ENCODE results near the gene MST1. TPM values are rescaled to one million over a fixed set of nuclear protein-coding genes. Genes with fewer than 3 reads are reported as not detected.
"Not testable (repeated sequence)": the region's sequence is repeated elsewhere in the genome, so short reads cannot be mapped to it uniquely, and the experiment has no call there.

Gene MST1
- total RNA-seq, 1 experiment from 2014 or later: 13.8 TPM

- ATAC-seq; POLR2A ChIA-PET; DNase-seq (ENCODE audit: low spot score); H3K36me3 Mint-ChIP-seq; H3K9me3 Mint-ChIP-seq; H3K27me3 Mint-ChIP-seq (ENCODE audit: low read depth): not testable (repeated sequence)
- H3K27ac Mint-ChIP-seq: peak overlapping the region; percentile 65
- peaks cover 21% of the 10 kb centered on the region for H3K4me1 Mint-ChIP-seq
- peak overlapping the region; percentile 98 for H3K4me3 Mint-ChIP-seq
- CTCF ChIA-PET: interaction anchor here (0.6 to 1.0 kb wide), 2 partner anchors 123 to 178 kb away, joined by 3 read pairs; no protein-coding TSS in a partner anchor
These were observed 792 bp upstream of the MST1 start for GRCh38 chr3:49689908-49690624.

GRCh38 chr3:49688338-49689045 lies 782 bp downstream of the MST1 start:
- POLR2A ChIA-PET; H3K27ac Mint-ChIP-seq; H3K9me3 Mint-ChIP-seq; ATAC-seq; H3K27me3 Mint-ChIP-seq (ENCODE audit: low read depth); H3K36me3 Mint-ChIP-seq; DNase-seq (ENCODE audit: low spot score): not testable (repeated sequence)
- CTCF ChIA-PET: interaction anchor here (0.8 to 1.0 kb wide), 2 partner anchors 11 to 29 kb away, joined by 3 read pairs; no protein-coding TSS in a partner anchor
- peaks cover 21% of the 10 kb centered on the region for H3K4me1 Mint-ChIP-seq
- TF ChIP-seq GABPB1 (CRISPR knock-in tag; IDR thresholded peaks at IDR 0.05): peak; percentile 35; the same call in 1 of the 2 replicates
- H3K4me3 Mint-ChIP-seq: peak overlapping the region; percentile 98

DNA sequence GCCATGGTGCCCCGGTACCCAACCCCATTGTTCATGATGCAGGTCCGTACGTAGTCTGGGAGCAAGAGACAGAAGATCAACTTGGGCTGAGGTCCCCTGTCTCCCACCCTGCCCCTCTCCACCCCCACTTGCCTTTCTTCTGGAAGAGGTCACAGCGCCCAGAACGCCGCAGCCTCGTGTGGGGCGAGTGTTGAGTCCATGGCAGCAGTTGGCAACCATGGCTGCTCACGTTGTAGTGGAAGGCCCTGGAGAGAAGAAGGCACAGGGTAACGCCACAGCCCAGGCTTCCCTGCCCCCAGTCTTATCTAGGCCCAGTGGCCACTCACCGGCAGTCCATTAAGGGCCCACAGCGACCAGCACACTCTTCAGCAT lies 1.9 kb downstream of the MST1 start:
- H3K9me3 Mint-ChIP-seq; POLR2A ChIA-PET; CTCF ChIA-PET; H3K27me3 Mint-ChIP-seq (ENCODE audit: low read depth); ATAC-seq; DNase-seq (ENCODE audit: low spot score): not testable (repeated sequence)
- Mint-ChIP-seq H3K4me3 (peak overlapping the region; percentile 98), H3K4me1 (peaks cover 21% of the 10 kb centered on the region), H3K27ac (peak overlapping the region; percentile 68; the same call in 1 of the 2 replicates), H3K36me3 (peaks cover 16% of the 10 kb centered on the region)

DNA sequence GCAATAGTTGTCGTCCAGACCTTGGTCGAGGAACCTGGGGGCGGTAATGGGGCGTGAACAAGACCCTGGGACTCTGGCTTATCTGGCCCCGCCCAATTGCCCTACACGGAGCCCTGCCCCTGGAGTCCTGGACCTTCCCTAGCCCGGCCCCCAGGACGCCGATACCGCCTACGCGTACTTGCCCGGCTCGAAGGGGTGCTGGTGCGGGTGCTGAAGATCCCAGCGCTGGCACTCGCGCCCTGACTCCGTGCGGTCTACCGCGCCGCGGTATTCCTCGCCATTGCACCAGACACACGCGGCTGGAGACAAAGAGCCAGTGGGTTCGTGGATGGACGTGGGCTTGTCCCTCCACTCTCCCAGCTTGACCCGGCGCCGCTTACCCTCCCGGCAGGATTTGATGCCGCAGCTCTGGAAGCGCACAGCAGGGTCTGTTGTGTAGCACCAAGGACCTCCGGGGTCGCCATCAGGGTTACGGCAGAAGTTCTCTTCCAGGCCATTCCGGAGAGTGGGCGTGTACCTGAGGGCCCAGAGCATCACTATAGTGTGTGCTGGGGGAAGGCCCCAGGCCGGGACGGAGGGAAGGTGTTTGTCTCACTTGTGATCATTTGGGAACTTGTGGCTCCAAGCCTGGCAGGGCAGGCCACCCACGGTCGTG lies 2.4 kb downstream of the MST1 start:
- Mint-ChIP-seq H3K36me3 (peaks cover 16% of the 10 kb centered on the region), H3K27ac (peak overlapping the region; percentile 68), H3K4me3 (peak overlapping the region; percentile 98), H3K4me1 (peaks cover 21% of the 10 kb centered on the region)
- CTCF ChIA-PET: interaction anchor here (0.6 kb wide), 1 partner anchor 14 kb away, joined by 3 read pairs; no protein-coding TSS in a partner anchor
- POLR2A ChIA-PET; H3K27me3 Mint-ChIP-seq (ENCODE audit: low read depth); H3K9me3 Mint-ChIP-seq: not testable (repeated sequence)
- ATAC-seq (peak; percentile 71), DNase-seq (ENCODE audit: low spot score) (peak; percentile 87)
- TF ChIP-seq MAX (CRISPR knock-in tag; IDR thresholded peaks at IDR 0.05) (peak; percentile 23; the same call in 1 of the 2 replicates), SP1 (CRISPR knock-in tag; conservative IDR thresholded peaks at IDR 0.05) (peak; percentile 52)

GRCh38 chr3:49686346-49686745 lies 2.9 kb downstream of the MST1 start:
- DNase-seq (ENCODE audit: low spot score) (peak; percentile 93), ATAC-seq (peak; percentile 76)
- CTCF ChIA-PET: interaction anchor here (0.6 kb wide), 1 partner anchor 13 kb away, joined by 3 read pairs; no protein-coding TSS in a partner anchor
- Mint-ChIP-seq H3K27ac (peak overlapping the region; percentile 78; the same call in 1 of the 2 replicates), H3K4me1 (peaks cover 21% of the 10 kb centered on the region), H3K4me3 (peak overlapping the region; percentile 98), H3K36me3 (peaks cover 16% of the 10 kb centered on the region)
- H3K27me3 Mint-ChIP-seq (ENCODE audit: low read depth); H3K9me3 Mint-ChIP-seq; POLR2A ChIA-PET: not testable (repeated sequence)

DNA sequence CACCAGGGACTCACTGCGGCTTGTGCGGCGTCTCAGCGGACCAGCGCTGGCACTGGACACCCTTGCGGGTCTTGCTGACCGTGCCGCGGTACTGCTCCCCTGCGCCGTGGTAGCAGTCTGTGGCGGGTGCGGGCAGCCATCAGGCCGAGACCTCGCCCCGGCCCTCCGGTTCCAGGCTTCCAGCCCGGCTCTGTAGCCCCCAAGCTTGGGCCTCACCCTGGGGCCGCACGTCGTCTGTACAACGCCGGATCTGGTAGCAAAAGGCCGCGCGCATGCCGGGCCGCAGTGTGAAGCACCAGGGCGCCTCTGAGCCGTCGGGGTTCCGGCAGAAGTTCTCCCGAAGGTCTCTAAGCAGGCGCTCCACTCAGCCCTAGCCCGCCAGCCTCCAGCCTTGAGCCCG lies 3.4 kb downstream of the MST1 start:
- H3K9me3 Mint-ChIP-seq; H3K27me3 Mint-ChIP-seq (ENCODE audit: low read depth); DNase-seq (ENCODE audit: low spot score); H3K27ac Mint-ChIP-seq; POLR2A ChIA-PET: not testable (repeated sequence)
- peak overlapping the region; percentile 98 for H3K4me3 Mint-ChIP-seq
- peaks cover 21% of the 10 kb centered on the region for H3K4me1 Mint-ChIP-seq
- 0 out of 2 replicates have a peak, but pooled peaks have one; percentile 0 for ATAC-seq
- H3K36me3 Mint-ChIP-seq: peaks cover 16% of the 10 kb centered on the region
- 0 out of 2 replicates have a peak, but pooled peaks have one; percentile 43 for TF ChIP-seq ESRRA (CRISPR knock-in tag; IDR thresholded peaks at IDR 0.05; ENCODE audit: borderline replicate concordance)
- CTCF ChIA-PET: interaction anchor here (0.6 kb wide), 1 partner anchor 13 kb away, joined by 3 read pairs; no protein-coding TSS in a partner anchor

DNA sequence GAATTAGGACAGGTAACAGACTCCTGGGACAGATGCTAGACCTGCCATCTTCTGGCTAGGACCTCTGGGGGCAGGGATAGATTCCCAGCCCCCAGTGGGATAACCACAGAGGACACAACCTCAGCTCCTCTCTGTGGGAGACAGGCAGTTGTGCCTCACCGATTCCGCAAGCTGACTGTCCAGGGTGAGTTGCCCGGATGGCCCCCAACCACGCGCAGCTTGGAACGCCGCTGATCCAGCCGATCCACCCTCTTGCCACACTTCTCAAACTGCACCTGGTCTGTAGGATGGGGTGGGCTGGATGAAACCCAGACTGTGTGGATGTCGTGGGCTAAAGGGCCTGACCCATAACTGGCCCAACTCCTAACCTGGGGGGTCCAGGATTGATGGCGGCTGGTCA lies 4.2 kb downstream of the MST1 start:
- DNase-seq (ENCODE audit: low spot score); POLR2A ChIA-PET; ATAC-seq; H3K9me3 Mint-ChIP-seq; H3K27me3 Mint-ChIP-seq (ENCODE audit: low read depth); CTCF ChIA-PET; H3K27ac Mint-ChIP-seq: not testable (repeated sequence)
- Mint-ChIP-seq H3K4me1 (peaks cover 15% of the 10 kb centered on the region), H3K4me3 (peak overlapping the region; percentile 98), H3K36me3 (peaks cover 17% of the 10 kb centered on the region)

DNA sequence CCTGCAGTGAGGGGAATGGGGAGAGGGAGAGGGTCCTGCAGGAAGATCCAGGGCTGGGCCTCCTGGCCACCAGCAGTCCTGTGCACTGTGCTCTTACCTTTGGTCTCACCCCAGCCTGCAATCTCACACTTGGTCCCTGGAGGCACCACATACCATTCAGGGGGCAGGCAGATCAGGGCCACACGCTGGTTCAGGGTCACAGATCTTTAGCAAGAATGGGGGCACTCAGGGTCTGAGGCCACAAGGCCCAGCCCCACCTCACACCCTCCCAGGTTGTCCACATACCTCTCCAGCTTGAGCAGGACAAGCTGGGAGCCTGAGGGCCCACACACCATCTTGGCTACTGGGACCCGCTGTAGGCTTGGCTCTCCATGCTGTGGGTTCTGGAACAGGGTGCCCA lies 4.8 kb downstream of the MST1 start:
- H3K27me3 Mint-ChIP-seq (ENCODE audit: low read depth); H3K4me3 Mint-ChIP-seq; H3K9me3 Mint-ChIP-seq; H3K27ac Mint-ChIP-seq; CTCF ChIA-PET; DNase-seq (ENCODE audit: low spot score); ATAC-seq; POLR2A ChIA-PET: not testable (repeated sequence)
- H3K4me1 Mint-ChIP-seq: peaks cover 12% of the 10 kb centered on the region
- H3K36me3 Mint-ChIP-seq: peaks cover 23% of the 10 kb centered on the region

Measured in WTC11 (cell line).